NCI-H1417 treated with DMSO at 0.1 percent for 48 hours (cell line): ENCODE data around the gene PCSK5.
"Not testable (repeated sequence)": the region's sequence is repeated elsewhere in the genome, so short reads cannot be mapped to it uniquely, and the experiment has no call there.

Experiments used
- DNase-seq: peaks from one replicate; lab custom pipeline; 2025; lab: John Stamatoyannopoulos, UW

Gene PCSK5

DNA sequence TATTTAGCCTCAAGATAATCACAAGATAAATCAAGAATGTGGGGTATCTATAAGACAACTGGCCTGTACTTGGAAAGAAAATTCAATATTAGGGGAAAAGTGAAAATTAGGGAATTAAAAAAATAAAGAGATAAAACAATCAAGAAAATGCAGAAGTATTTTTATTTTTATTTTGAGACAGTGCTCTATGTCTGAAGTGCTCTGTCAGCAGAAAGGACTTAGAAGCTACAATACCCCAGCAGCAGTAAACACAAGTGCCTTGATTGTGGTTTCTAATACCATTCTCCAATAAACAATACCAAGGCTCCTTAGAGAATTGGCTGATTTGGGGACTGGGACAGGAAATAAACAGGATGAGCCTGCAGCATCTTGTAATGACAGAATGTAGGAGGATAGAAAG, 358.8 kb downstream of the PCSK5 start:
- DNase-seq = no peak

DNA sequence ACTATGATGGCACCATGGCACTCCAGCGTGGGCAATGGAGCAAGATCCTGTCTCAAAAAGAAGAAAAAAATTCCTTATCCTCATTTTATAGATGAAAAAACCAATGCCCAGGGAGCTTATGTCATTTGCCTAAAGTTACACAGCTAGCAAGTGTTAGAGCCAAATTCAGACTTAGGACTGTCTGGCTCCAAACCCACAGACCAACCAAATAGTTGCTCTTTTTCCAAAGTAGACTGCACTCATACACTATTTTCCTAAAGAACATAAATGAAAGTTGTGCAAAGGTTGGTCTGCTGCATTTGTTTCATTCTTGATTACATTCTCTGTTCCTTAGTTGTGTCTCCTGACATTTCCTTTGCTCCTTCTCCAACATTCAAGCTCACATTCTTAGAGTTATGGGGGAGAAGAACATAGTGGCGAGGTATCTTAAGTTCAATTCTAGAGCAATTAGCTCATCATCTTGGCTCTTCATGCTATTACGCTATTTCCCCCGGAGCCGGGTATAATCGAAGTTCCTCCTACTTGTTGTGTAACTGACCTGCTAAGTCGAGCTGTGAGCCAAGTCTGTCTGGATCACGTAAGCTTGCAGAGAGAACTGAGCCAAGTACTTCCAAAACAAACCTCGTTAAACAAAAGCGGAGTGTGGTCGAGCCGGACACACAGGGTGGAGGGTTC, 365.4 kb downstream of the PCSK5 start:
- DNase-seq = no peak

DNA sequence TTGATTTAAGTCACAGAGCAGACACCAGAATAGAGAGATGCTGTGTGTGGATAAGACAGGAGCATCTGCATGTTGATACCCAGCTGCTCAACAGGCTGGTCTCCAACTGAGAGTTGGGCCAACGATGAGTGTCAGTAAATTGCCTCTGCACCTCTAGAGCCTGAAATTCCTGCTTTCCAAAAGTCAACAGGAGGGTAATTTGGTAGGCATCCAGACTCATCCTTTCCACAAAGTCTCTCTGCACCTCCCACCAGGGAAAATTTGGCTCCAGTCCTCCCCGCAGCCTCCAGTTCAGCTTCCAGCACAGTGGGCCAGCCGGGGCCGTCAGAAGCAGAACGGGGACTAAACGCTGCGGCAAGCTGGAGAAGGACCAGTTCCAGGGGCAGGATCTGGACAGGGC, 366.8 kb downstream of the PCSK5 start:
- no peak for DNase-seq

DNA sequence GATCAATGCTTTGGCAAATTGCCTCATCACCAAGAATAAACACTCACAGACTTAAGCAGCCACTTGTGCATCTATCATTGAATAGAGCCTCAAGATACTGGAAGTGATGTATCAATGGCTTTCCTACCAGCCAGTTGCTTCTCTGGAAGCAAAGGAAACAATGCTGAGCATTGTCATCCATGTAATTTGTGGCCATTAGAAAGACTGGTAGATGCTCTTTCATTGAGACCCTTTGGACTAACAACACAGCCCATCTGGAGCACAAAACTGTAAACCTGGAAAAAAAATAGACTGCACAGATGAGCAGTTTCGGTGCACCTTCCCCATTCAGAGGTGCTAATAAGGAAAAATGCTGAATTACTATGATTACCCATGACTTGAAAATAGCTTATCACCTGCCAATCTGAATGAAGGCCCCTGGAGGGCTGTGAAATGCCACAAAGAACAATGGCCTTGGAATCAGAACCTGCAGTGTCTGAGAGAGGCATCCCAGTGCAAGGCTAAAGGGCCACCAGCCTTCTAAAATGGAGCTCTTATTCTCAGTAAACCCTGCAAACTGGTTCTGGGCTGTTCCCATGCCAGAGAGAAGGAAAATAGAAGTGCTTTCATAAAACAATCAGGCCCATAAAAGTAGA, 376.3 kb downstream of the PCSK5 start:
- DNase-seq = no peak

DNA sequence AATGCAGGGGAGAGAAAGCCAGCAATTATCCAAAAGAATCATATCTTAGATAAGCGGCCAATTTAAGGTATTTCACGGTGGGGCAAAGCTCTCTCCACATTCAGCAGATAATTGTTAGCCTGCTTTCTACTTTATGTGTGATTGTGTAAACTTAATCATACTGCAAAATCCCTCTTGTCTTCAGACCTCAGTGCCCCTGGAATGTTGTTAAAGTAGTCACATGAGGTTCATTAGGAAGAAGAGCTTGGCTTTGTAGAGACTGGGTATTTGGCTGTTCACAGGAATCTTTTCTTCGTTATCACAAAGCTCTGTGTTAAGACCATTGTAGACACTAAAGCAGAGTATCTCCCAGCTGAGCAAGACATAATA, 376.8 kb downstream of the PCSK5 start:
- DNase-seq = no peak

DNA sequence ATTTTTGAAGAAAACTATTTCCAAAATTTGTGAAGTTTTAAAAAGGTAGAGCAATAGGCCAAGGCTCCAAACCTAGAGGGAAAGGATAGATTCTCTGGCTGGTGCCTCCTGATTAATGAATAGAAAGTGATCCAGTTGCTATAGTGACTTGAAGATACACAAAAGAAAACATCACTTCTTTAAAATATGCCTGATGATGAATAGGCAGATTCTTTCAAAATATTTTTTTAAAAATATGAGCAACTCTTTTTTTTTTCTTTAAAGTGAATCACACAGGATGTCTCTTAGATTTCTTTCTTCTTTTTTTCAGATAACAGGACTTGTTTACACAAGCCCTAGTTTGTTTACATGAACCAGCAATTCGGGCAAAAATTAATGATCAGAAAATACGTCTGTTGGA, 379.3 kb downstream of the PCSK5 start:
- no peak for DNase-seq

DNA sequence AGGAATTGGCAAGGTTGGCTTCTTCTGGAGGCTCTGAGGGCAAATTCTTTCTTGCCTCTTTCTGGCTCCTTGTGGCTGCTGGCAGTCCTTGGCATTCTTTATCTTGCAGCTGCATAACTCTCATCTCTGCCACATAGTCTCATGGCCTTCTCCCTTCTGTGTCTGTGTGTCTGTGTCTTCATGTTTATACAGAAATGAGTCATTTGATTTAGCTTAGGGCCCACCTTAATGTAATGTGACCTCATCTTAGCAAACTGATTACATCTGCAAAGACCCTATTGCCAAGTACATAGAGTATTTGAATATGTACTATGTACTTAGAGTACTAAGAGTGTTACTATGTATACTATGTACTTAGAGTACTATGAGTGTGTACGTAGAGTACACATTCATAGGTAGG, 381.3 kb downstream of the PCSK5 start:
- no peak for DNase-seq

DNA sequence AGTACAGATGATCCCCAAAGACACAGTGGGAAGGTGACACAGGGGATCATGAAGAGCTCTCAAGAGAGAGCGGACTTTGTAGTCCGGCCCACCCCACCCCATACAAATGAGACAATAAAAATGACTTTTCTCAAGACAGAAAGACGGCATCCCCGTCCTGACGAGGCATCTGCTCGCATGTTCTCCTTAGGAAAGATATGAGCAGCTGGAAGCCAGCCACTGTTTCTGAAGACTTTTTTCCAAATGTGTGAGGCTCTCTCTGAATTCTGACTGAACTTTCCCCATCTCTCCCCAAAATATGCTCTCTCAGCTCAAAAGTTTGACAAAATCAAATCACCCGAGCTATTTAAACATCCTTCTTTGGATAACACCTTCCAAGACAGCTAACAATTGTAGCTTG, 398.6 kb downstream of the PCSK5 start:
- no peak for DNase-seq

DNA sequence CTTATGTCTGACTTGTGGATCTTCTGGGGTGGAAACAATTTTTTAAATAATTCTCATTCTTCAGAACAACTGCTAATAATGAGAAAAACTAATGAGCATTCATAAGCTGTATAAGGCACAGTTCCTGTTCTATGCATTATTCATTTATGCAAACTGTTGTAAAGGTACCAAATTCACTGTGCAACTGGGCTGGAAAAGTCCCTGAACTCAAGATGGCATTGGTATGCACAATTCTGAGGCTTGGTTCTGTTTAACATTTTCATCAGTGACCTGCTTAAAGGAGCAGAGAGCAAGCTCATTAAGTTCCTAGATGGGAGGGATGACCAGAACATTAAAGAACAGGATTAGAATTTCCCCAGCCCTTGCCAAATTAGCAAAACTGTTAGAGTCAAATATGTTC, 399.2 kb downstream of the PCSK5 start:
- DNase-seq = no peak

DNA sequence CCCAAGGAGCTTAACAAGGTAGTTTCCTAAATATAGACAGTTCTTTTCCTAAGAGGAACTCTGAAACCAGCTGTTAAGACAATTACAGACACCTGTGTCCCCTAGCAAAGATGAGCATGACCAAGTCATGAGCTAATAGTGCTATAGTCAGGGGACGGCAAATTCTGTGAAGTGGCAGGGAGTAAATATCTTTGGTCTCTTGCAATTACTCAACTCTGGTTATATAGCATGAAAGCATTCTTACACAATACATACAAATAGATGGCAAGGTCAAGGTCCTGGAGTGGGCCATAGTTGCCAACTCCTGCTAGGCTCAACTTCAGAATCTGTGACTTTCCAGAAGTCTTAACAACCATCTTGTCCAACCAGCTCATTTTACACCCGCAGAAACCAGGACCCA, 400.1 kb downstream of the PCSK5 start:
- no peak for DNase-seq

DNA sequence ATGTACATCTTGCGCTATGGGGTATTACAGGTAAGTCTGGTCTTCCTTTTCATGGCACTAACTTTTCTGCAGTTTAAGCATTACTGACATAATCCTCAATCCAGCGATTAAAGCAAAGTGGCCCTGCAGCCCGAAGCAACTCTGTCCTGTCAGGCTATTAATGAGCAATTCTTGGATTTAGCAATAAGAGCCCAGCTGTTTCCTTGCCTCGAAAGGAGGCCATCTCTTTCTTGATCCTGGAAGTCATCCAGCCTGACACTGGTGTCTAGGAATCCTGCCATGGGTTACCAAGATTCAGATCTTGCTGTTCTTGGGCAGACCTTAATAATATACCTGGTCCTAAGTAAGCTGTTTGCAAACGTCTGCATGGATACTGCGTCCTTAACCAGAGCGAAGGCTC, 401.8 kb downstream of the PCSK5 start:
- no peak for DNase-seq

DNA sequence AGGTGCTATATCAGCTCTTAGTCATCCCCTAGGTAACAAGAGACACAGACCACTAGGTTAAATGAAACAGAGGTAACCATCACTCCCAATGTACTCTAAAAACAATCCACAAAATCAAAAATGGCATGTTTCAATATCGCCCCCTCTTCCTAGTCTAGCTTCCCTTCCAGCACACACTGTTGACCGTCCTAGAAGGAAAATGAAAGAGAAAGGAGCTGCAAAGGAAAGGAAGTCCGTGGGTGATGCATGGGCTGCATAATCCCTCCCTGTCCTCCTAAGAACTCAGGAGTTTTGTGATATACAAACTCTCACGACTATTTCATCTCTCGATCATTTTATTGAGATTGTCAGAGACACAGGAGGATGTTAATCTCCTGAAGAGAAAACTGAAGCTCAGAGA, 402.2 kb downstream of the PCSK5 start:
- DNase-seq = no peak

DNA sequence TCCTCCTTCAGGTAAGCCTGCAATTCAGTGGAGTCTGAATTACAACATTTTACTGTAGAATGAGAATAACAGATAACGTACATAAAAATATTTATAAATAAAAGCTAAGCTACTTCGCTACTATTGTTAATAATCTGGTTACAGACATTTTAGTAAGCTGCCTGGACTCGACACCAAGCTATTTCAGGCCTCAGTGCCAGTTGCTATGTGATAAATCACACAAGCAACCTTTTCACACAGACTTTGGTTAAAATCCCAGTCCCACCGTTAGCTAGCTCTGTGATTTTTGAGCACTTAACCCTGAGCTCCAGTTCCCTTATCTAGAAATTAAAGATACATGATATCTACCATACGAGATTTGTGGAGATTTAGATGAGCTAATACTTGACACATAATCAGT, 403.8 kb downstream of the PCSK5 start:
- DNase-seq = no peak

DNA sequence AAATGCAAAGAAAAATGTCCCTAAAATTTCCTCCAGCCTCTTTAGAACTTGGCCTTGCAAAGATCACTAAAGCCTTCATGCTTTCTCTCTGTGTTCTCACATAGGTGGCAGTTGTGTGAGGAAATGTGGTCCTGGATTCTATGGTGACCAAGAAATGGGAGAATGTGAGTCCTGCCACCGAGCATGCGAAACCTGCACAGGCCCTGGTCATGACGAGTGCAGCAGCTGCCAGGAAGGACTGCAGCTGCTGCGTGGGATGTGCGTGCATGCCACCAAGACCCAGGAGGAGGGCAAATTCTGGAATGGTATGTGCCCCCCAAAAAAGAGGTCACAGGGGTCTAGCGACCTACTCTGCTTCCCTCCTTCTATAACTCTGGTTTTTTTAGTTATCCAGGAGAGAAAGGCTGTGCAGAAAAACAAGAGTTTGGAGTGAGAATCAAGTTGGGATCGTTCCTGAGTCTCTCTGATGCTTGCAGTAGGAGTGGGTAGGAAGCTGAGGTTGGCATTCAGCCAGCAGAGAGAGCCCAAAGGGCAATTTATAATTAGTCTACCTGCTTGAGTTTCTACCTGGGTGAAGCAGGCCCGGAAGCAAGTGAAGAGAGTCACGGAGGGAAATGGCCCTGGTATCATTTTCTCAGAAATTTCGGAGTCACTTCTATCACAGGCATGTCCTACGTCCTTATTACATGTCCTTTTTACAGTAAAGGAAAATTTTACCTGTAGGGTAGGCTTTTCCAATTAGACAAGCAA, 406.3 kb downstream of the PCSK5 start:
- no peak for DNase-seq

DNA sequence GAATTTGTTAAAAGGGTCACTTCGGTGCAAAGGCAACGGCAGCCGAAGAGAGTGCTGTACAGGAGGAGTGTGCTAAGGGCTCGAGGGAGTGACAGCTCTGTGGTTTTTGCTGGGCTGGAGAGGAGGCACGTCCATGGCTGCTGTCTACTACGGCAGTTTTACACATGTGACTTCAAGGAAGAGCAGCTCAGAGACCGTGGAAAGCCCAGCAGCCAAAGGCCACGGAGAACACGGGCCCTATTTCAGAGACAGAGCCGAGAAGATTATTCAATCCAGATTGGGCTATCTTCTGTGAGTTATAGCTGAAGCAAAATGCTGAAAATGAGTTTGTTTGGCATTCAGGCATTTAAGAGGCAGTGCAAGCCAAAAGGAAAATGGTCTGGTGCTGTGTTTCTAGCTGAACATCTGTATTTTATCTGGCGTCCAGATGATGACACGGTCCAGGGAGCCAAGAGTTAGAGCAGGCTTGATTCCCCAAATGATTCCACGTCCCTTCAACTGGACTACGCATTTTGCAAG, 407.3 kb downstream of the PCSK5 start:
- no peak for DNase-seq

DNA sequence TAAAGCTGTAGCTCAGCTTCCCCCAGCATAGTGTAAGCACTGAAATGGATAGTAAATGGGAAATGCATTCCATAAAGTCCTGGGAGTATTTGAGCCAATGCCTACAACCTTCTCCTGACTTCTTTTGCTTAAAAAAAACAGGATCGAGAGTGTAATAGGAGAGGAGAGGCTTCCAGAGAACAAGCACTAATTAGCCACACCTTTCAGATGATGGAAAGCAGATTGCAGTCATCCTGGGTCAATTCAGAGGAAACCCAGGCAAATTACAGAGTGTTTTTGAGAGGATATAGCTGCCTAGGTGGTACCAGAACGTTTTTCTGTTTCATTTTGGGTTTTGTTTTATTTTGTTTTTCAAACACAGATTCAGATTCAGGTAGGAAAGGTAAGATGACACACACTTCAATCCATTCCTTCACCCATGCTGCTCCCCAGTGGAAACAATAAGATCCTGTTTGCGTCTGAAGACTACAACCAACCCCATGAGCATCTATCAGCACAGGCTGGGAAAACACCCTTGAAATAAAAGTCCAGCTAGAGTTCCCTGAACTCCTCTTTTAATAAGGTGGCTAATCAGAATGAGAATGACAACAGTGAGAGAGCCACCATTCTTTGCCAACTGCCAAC, 408.2 kb downstream of the PCSK5 start:
- no peak for DNase-seq

DNA sequence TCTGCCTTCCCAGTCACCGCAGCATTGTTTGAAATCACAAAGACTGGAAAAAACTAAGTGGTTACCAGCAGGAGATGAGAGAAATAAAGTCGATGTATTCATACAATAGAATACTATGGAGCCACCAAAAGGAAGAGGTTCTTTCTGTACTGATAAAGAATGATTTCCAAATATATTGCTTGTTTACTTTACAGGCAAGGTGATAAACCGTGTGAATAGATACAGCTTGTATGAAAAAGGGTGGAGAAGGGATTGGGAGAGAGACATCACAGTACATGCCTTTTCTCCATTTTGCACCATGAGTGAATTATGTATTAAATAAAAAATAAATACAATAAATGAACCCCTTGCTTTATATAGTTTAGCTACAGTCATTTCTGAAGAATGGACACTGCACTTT, 412.1 kb downstream of the PCSK5 start:
- no peak for DNase-seq

DNA sequence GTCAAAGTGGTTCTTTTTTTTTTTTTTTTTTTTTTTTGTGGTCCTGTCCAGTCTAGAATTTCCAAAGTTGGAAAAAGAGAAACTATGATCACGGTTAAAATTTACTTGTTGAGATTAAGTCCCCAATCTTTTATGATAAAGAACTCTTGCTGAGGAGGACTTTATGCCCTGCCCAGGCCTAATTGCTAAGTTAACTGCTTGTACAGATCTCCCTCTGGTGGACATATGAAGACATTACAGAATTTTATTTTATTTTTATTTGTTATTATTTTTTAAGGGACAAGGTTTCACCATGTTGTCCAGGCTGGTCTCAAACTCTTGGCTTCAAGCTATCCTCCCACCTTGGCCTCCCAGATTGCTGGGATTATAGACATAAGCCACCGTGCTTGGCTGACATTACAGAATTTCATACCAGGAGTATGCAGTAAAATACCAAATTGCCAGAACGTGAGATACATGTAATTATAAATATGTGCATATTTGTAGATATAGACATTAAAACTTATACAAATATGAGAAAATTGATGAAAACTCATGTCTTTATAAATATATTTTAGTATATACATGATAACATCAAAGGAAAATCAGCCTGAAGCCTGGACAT, 412.6 kb downstream of the PCSK5 start:
- DNase-seq = no peak

DNA sequence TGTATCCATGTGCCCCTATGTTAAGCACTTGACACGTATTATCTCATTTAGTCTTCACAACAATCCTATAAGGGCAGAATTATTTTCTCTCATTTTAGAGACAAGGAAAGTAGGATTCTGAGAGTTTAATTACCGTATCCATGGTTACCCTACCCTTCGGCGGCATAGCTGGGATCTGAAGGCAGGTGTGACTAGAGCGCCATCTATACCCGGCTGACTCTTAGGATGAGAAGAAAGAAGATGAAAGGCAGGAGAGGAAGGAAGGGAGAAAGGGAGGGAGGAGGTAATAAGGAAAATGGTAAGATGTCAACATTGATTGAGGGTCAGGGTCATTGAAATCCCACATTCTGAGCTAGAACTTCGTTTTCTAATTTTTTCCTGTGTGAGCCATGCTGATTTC, 416.6 kb downstream of the PCSK5 start:
- DNase-seq = not testable (repeated sequence)

DNA sequence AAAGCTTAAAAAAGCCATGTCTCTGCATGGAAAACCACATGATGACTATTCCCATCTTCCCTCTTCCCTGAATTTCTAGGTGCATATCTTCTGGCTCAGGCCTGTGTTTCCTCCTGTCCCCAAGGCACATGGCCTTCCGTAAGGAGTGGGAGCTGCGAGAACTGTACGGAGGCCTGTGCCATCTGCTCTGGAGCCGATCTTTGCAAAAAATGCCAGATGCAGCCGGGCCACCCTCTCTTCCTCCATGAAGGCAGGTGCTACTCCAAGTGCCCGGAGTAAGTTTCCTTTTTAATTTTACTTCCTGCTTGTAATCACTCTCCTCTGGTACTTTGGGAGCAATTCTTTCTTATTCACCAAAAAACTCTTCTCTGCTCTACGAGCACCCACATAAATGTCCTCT, 420.1 kb downstream of the PCSK5 start:
- no peak for DNase-seq

DNA sequence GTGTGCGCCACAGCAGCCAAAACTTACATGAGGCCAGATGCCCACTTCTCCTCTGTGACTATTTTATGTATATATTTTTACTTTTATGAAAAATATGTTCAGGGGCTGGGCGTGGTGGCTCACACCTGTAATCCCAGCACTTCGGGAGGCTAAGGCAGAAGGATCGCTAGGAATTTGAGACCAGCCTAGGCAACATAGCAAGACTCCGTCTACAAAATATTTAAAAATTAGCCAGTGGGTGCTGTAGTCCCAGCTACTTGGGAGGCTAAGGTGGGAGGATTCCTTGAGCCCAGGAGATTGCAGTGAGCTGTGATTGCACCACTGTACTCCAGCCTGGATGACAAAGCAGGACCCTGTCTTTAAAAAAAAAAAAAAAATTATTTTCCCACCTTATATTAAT, 420.5 kb downstream of the PCSK5 start:
- DNase-seq = no peak

DNA sequence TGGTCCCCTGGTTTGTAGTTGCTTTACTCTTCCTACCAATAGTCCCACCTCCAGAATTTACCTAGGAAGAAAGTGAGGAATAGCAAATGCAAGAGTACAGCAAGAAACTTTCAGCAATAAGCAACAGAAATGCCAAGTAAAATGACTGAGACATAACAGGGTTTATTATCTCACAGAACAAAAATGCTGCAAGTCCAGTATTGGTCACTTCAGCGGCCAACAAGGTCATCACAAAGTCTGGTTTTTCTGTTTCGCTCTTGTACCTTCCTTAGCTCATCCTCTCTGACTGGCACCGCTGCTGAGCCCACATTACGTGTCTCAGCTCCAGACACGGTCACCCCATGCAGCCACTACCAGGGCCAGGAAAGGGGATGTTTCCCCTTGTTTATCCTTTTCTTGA, 421.1 kb downstream of the PCSK5 start:
- DNase-seq = no peak
